GM19240 (cell line): ENCODE results near the gene DDRGK1.

Experiments used
- DNase-seq: peaks from one replicate; pipeline ENCODE4 v3.0.0; 2011; ENCODE audit warnings: low spot score; ENCODE audit not compliant: insufficient read length

Gene DDRGK1

GRCh38 chr20:3204124-3204794 lies at the start of gene DDRGK1:
Gene DDRGK1, minus strand, starts transcription at chr20:3204682. Its CDS starts 55 bp downstream, at chr20:3204627.
- peak; percentile 80 for DNase-seq

- DNase-seq, result no peak
Measured at GRCh38 chr20:3251806-3252205, 47.3 kb upstream of the DDRGK1 start.

GRCh38 chr20:3250091-3250504 lies 45.6 kb upstream of the DDRGK1 start:
- no peak for DNase-seq

- DNase-seq, result no peak
Measured at GRCh38 chr20:3248993-3249347, 44.5 kb upstream of the DDRGK1 start.

- no peak for DNase-seq
Measured at GRCh38 chr20:3248167-3248992, 43.9 kb upstream of the DDRGK1 start.

- no peak for DNase-seq
Measured at GRCh38 chr20:3247638-3248037, 43.2 kb upstream of the DDRGK1 start.

GRCh38 chr20:3246682-3247081 lies 42.2 kb upstream of the DDRGK1 start:
- DNase-seq, result no peak

- DNase-seq, result no peak
Measured at GRCh38 chr20:3245711-3246110, 41.2 kb upstream of the DDRGK1 start.

GRCh38 chr20:3245156-3245555 lies 40.7 kb upstream of the DDRGK1 start:
- no peak for DNase-seq

GRCh38 chr20:3244613-3245012 lies 40.1 kb upstream of the DDRGK1 start:
- DNase-seq, result no peak

GRCh38 chr20:3243718-3244358 lies 39.4 kb upstream of the DDRGK1 start:
- no peak for DNase-seq

- DNase-seq, result no peak
Measured at GRCh38 chr20:3242172-3242692, 37.8 kb upstream of the DDRGK1 start.

GRCh38 chr20:3240776-3241363 lies 36.4 kb upstream of the DDRGK1 start:
- no peak for DNase-seq

- DNase-seq, result no peak
Measured at GRCh38 chr20:3239867-3240775, 35.6 kb upstream of the DDRGK1 start.

- peak; percentile 43 for DNase-seq
Measured at GRCh38 chr20:3239026-3239866, 34.8 kb upstream of the DDRGK1 start, which contains the start of gene SLC4A11. Gene SLC4A11, minus strand, starts transcription at chr20:3239190. Its CDS starts 53 bp downstream, at chr20:3239137.

- peak; percentile 61 for DNase-seq
Measured at GRCh38 chr20:3238616-3239025, 34.1 kb upstream of the DDRGK1 start.

- no peak for DNase-seq
Measured at GRCh38 chr20:3237958-3238615, 33.6 kb upstream of the DDRGK1 start.

- no peak for DNase-seq
Measured at GRCh38 chr20:3237011-3237957, 32.8 kb upstream of the DDRGK1 start.
